ENCODE measurements around the gene SRPK2.

The SRPK2 gene

DNA sequence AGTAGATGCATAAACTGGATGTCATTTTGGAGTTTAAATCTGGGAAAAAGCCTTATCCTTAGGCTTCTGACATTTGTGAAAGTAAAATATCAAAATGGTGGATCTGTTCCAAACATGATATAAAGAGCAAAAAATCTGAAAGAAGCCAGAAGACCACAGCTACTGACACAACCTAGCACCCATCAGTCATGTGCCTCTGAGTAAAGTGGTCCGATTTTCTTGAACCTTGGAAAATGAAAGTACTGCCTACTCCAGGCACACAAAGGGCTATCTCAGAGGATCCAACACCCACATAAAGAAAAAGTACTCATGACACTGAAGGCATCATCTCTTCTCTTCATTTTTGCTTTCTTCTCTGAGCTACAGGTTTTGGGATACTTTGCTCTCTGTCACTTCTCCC is 224.0 kb downstream of the SRPK2 start:
- no peak overlapping the region for H3K4me3 ChIP-seq (ENCODE audit: low read length, poor library complexity, severe bottlenecking)

DNA sequence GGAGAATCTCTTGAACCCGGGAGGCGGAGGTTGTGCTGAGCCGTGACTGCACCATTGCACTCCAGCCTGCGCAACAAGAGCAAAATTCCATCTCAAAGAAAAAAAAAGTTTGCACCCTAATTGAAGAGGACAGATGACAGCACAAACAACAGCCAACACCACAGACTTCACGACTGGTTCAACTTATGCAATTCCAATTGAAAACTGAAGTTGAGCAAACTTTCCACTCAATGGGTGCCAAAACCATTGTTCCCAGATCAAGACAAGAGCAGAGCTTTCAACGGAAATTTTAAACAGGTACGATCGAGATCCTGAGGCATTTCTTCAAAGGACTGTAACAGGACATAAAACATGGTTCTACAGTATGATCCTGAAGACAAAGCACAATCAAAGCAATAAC is 225.0 kb downstream of the SRPK2 start:
- Histone ChIP-seq H3K4me2 (ENCODE audit: low read depth, low read length, poor library complexity, severe bottlenecking) (no peak overlapping the region), H3K36me3 (ENCODE audit: insufficient read depth, low read length) (peaks cover 71% of the 10 kb centered on the region), H3K27me3 (ENCODE audit: insufficient read depth, low read length, poor library complexity, severe bottlenecking) (no peaks in the 10 kb centered on the region), H3K79me2 (ENCODE audit: insufficient read depth, low read length) (no peaks in the 10 kb centered on the region), H3F3A (ENCODE audit: low read depth) (no peaks in the 10 kb centered on the region), H3K9ac (ENCODE audit: low read depth, low read length, poor library complexity, severe bottlenecking) (no peak overlapping the region), H4K20me1 (ENCODE audit: insufficient read depth, low read length, poor library complexity, severe bottlenecking) (no peaks in the 10 kb centered on the region), H3K9me3 (ENCODE audit: insufficient read depth, low read depth, low read length) (no peaks in the 10 kb centered on the region), H3K4me1 (ENCODE audit: insufficient read depth, low read length, poor library complexity, severe bottlenecking) (no peaks in the 10 kb centered on the region), H3K4me3 (ENCODE audit: low read length, poor library complexity, severe bottlenecking) (no peak overlapping the region), H2AFZ (ENCODE audit: low read length) (no peak overlapping the region), H3K9me2 (replicated peaks; ENCODE audit: low read depth, low read length) (no peaks in the 10 kb centered on the region)
- no peak for TF ChIP-seq EZH2phosphoT487 (IDR thresholded peaks at IDR 0.05; ENCODE audit: borderline replicate concordance)
- TF ChIP-seq, protein P1, sequence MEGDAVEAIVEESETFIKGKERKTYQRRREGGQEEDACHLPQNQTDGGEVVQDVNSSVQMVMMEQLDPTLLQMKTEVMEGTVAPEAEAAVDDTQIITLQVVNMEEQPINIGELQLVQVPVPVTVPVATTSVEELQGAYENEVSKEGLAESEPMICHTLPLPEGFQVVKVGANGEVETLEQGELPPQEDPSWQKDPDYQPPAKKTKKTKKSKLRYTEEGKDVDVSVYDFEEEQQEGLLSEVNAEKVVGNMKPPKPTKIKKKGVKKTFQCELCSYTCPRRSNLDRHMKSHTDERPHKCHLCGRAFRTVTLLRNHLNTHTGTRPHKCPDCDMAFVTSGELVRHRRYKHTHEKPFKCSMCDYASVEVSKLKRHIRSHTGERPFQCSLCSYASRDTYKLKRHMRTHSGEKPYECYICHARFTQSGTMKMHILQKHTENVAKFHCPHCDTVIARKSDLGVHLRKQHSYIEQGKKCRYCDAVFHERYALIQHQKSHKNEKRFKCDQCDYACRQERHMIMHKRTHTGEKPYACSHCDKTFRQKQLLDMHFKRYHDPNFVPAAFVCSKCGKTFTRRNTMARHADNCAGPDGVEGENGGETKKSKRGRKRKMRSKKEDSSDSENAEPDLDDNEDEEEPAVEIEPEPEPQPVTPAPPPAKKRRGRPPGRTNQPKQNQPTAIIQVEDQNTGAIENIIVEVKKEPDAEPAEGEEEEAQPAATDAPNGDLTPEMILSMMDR (conservative IDR thresholded peaks at IDR 0.05; ENCODE audit: low read length), result no peak

More for the DNA sequence above, 224.0 kb downstream of the SRPK2 start:
- TF ChIP-seq, protein P1 (conservative IDR thresholded peaks at IDR 0.05; ENCODE audit: low read length), result no peak
- no peak for TF ChIP-seq EZH2phosphoT487 (IDR thresholded peaks at IDR 0.05; ENCODE audit: borderline replicate concordance)
- Histone ChIP-seq H3F3A (ENCODE audit: low read depth) (no peaks in the 10 kb centered on the region), H3K4me1 (ENCODE audit: insufficient read depth, low read length, poor library complexity, severe bottlenecking) (no peaks in the 10 kb centered on the region), H4K20me1 (ENCODE audit: insufficient read depth, low read length, poor library complexity, severe bottlenecking) (no peaks in the 10 kb centered on the region), H3K36me3 (ENCODE audit: insufficient read depth, low read length) (peaks cover 71% of the 10 kb centered on the region), H3K9ac (ENCODE audit: low read depth, low read length, poor library complexity, severe bottlenecking) (no peak overlapping the region), H3K79me2 (ENCODE audit: insufficient read depth, low read length) (no peaks in the 10 kb centered on the region), H3K9me2 (replicated peaks; ENCODE audit: low read depth, low read length) (no peaks in the 10 kb centered on the region), H3K27me3 (ENCODE audit: insufficient read depth, low read length, poor library complexity, severe bottlenecking) (no peaks in the 10 kb centered on the region), H3K9me3 (ENCODE audit: insufficient read depth, low read depth, low read length) (no peaks in the 10 kb centered on the region), H2AFZ (ENCODE audit: low read length) (no peak overlapping the region), H3K4me2 (ENCODE audit: low read depth, low read length, poor library complexity, severe bottlenecking) (no peak overlapping the region)

GRCh38 chr7:105161366-105161765 is 227.4 kb downstream of the SRPK2 start:
- H3K4me1 ChIP-seq (ENCODE audit: insufficient read depth, low read length, poor library complexity, severe bottlenecking), result no peaks in the 10 kb centered on the region
- no peaks in the 10 kb centered on the region for H3K79me2 ChIP-seq (ENCODE audit: insufficient read depth, low read length)
- no peak overlapping the region for H3K4me3 ChIP-seq (ENCODE audit: low read length, poor library complexity, severe bottlenecking)
- H4K20me1 ChIP-seq (ENCODE audit: insufficient read depth, low read length, poor library complexity, severe bottlenecking), result no peaks in the 10 kb centered on the region
- no peaks in the 10 kb centered on the region for H3K9me3 ChIP-seq (ENCODE audit: insufficient read depth, low read depth, low read length)
- no peaks in the 10 kb centered on the region for H3K27me3 ChIP-seq (ENCODE audit: insufficient read depth, low read length, poor library complexity, severe bottlenecking)
- no peak overlapping the region for H3K9ac ChIP-seq (ENCODE audit: low read depth, low read length, poor library complexity, severe bottlenecking)
- H3F3A ChIP-seq (ENCODE audit: low read depth), result no peaks in the 10 kb centered on the region
- no peak overlapping the region for H3K4me2 ChIP-seq (ENCODE audit: low read depth, low read length, poor library complexity, severe bottlenecking)
- peaks cover 62% of the 10 kb centered on the region for H3K36me3 ChIP-seq (ENCODE audit: insufficient read depth, low read length)
- H3K9me2 ChIP-seq (replicated peaks; ENCODE audit: low read depth, low read length), result no peaks in the 10 kb centered on the region
- H2AFZ ChIP-seq (ENCODE audit: low read length), result no peak overlapping the region
- TF ChIP-seq, protein P1 (conservative IDR thresholded peaks at IDR 0.05; ENCODE audit: low read length), result no peak
- no peak for TF ChIP-seq EZH2phosphoT487 (IDR thresholded peaks at IDR 0.05; ENCODE audit: borderline replicate concordance)

Measured in Loucy (cell line).